HL-60 (cell line): Measurements from ENCODE around the gene ASB7.

Source experiments
- DNase-seq, 2 experiments: peaks; one replicate each; pipeline ENCODE4 v3.0.0-alpha.2; 2010 to 2020; ENCODE audit warnings: low read depth in 1 of 2, low spot score in 1 of 2
- H3K27ac ChIP-seq: fragments of 250-450 bp; sonication (Bioruptor Pico); replicated peaks from 2 replicates; pipeline ENCODE4 v1.5.1; 2020; ENCODE audit warnings: mild to moderate bottlenecking, moderate library complexity
- H3K27me3 ChIP-seq: fragments of 250-450 bp; sonication (Bioruptor Pico); 2 replicates; pipeline ENCODE4 v1.5.1; 2021; ENCODE audit warnings: mild to moderate bottlenecking, moderate library complexity; ENCODE audit not compliant: insufficient read depth, poor library complexity, severe bottlenecking
- H3K4me3 ChIP-seq: replicated peaks from 2 replicates; pipeline ENCODE4 v1.5.1; 2011; ENCODE audit warnings: mild to moderate bottlenecking, control low read depth, low read length; ENCODE audit not compliant: insufficient read depth
- CTCF ChIP-seq: IDR thresholded peaks from one replicate; pipeline ENCODE4 v1.5.1; 2011; ENCODE audit warnings: low read length, control low read depth, inconsistent platforms; ENCODE audit not compliant: insufficient read depth
- GABPA ChIP-seq: IDR thresholded peaks from 2 replicates; pipeline ENCODE4 v1.6.1; 2012; ENCODE audit warnings: low read depth
- POLR2AphosphoS5 ChIP-seq: IDR thresholded peaks from 2 replicates; pipeline ENCODE4 v1.6.1; 2012; ENCODE audit warnings: low read depth
- REST ChIP-seq: IDR thresholded peaks from 2 replicates; pipeline ENCODE4 v1.6.1; 2012; ENCODE audit warnings: low read depth; ENCODE audit not compliant: insufficient replicate concordance
- SPI1 ChIP-seq: IDR thresholded peaks from 2 replicates; pipeline ENCODE4 v1.6.1; 2012; ENCODE audit warnings: low read depth, mild to moderate bottlenecking, borderline replicate concordance

The ASB7 gene

DNA sequence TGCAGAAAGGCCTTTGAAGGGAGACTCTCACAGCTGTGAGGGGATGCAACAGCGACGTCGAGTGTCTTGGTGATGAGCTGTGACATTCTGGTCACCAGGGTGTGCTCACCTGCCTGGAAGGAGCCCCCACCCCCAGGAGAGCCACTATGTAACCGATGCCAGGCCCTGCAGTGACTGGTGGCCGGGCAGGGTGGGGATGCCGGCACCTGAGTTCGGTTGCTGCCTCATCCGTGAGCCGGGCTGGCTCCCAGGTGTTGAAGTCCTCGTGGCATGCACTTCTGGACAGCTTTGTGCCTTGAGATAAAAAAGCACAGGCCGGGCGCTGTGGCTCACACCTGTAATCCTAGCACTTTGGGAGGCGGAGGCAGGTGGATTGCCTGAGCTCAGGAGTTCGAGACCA lies 56.5 kb downstream of the ASB7 start:
- DNase-seq = no peak
- Histone ChIP-seq H3K4me3 (no peak overlapping the region), H3K27ac (no peak overlapping the region), H3K27me3 (no peaks in the 10 kb centered on the region)
- no peak for TF ChIP-seq REST
- no peak for TF ChIP-seq POLR2AphosphoS5
- TF ChIP-seq SPI1 = no peak
- no peak for TF ChIP-seq CTCF
- TF ChIP-seq GABPA = no peak

DNA sequence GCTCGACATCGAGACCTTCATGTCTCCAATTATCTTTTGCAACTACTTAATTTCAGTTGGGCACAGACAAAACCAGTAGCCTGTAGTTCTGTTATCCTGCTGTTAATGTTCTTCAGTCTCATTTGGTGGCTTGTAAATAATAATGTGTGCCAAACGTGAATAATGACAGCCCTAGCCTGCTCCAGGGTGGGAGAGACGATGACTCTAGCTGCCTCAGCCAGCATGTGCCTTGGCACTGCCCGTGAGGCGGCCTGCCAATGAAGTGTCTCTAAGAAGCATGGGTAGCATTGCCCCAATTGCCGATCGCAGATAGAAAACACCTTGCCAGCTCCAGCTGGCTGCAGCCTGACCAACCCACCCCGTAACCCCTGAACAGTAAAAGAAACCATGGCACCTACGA lies 58.8 kb downstream of the ASB7 start:
- no peak overlapping the region for H3K4me3 ChIP-seq
- TF ChIP-seq POLR2AphosphoS5 = no peak
- TF ChIP-seq CTCF = no peak
- no peak for TF ChIP-seq GABPA
- TF ChIP-seq SPI1 = no peak
- TF ChIP-seq REST = no peak
- no peak for DNase-seq
- H3K27me3 ChIP-seq = no peaks in the 10 kb centered on the region
- no peak overlapping the region for H3K27ac ChIP-seq

- TF ChIP-seq REST (no peak), POLR2AphosphoS5 (no peak), SPI1 (no peak), CTCF (no peak), GABPA (no peak)
- H3K4me3 ChIP-seq = no peak overlapping the region
- no peaks in the 10 kb centered on the region for H3K27me3 ChIP-seq
- DNase-seq = no peak
- H3K27ac ChIP-seq = no peak overlapping the region
Measured at GRCh38 chr15:100663086-100663914, 60.9 kb downstream of the ASB7 start.
